Lower leg skin (tissue), 4 donors: ENCODE measurements around the gene PRPS1L1. TPM values are rescaled to one million over a fixed set of nuclear protein-coding genes. Genes with fewer than 3 reads are reported as not detected.

Source experiments
- DNase-seq, 2 donors: peaks; one replicate each; pipeline ENCODE4 v3.0.0-alpha.2; 2019; ENCODE audit warnings: low spot score in 2 of 2
- H3K4me3 ChIP-seq: fragments of 200-600 bp; sonication (generic); 2 replicates; pipeline ENCODE4 v1.5.1; 2017; ENCODE audit warnings: mild to moderate bottlenecking, low read depth; ENCODE audit not compliant: poor library complexity, severe bottlenecking
- CTCF ChIP-seq, 3 donors: fragments of 450-650 bp; IDR thresholded peaks; one replicate each; pipeline ENCODE4 v1.5.1; 2016; ENCODE audit warnings: antibody characterized with exemption in 3 of 3, mild to moderate bottlenecking in 3 of 3, moderate library complexity in 2 of 3
- POLR2A ChIP-seq, 2 donors: fragments of 450-650 bp; IDR thresholded peaks; one replicate each; pipeline ENCODE4 v1.6.1; 2016 to 2017; ENCODE audit warnings: antibody characterized with exemption in 2 of 2, mild to moderate bottlenecking in 1 of 2, moderate library complexity in 1 of 2
- WGBS, 2 donors: methylation state at CpG; one replicate each; pipeline ENCODE4 v1.1.5; 2018; 5-methylcytosine and 5-hydroxymethylcytosine counted together
- intact Hi-C: fragments of 100-400 bp; cut with DNase I; formaldehyde crosslinking; loops from one replicate; pipeline ENCODE4 v1.15.0; 2023; ENCODE audit warnings: low total_unique reads
- total RNA-seq, 4 donors: library from RNA; depleted of rRNA; stranded (reverse); fragments of >200 nt; gene quantifications; one replicate each; pipeline ENCODE4 v1.1.0, GENCODE V29; 2016

PRPS1L1 gene
- total RNA-seq, 4 donors from 2014 or later, result not detected

DNA sequence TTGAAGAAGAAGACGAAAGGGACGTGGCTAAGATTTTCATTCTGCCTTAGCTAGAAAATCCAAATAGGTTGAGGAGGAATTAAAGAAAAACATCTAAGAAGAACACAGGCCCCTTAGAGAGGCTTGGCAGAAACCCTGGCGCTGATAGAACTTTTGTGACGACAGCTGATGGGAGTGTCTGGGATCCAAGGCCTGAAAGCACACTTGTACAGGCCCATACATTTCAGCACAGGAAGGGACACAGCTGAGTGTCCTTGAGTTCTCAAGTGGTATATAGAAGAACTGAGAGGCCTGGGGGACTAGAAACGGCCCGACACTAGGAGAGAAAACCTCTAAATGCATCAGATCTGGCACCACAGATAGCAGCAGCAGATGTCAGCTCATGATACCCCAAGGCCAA, 39.5 kb downstream of the PRPS1L1 start:
- no peak for DNase-seq
- intact Hi-C loops, result no loop called here
- TF ChIP-seq POLR2A (IDR thresholded peaks at IDR 0.05) (no peak), CTCF (IDR thresholded peaks at IDR 0.05) (no peak)
- WGBS, 2 donors, result 86 to 87% methylated on average over 6 of the region's 6 CpGs
- H3K4me3 ChIP-seq, result no peak overlapping the region

DNA sequence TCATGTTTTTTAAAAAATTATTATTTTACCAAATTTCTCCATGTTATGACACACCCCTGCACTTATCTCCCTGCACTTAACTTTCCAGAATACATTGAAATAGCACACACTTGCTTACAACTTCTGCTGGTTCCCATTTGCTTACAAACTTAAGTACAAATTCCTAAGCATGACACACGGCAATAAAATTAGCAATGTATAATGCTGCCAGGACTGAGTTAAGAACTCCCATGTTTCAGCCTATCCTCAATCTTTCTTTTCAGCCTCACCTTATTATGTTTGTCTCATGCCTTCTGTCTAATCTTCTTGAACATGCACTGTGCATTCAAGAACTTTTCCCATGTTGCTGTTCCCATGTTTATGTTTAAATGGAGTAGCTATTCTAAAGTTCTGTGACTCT, 40.8 kb downstream of the PRPS1L1 start:
- H3K4me3 ChIP-seq, result no peak overlapping the region
- WGBS, 2 donors, result 22 to 34% methylated on average over 1 of the region's 1 CpG
- DNase-seq, result no peak
- intact Hi-C loops, result no loop called here
- TF ChIP-seq POLR2A (IDR thresholded peaks at IDR 0.05), result no peak
- TF ChIP-seq CTCF (IDR thresholded peaks at IDR 0.05), result no peak

GRCh38 chr7:17985473-17986239, 42.0 kb downstream of the PRPS1L1 start:
- intact Hi-C loops, result no loop called here
- no peak for DNase-seq
- H3K4me3 ChIP-seq, result no peak overlapping the region
- TF ChIP-seq CTCF (IDR thresholded peaks at IDR 0.05), result no peak
- no peak for TF ChIP-seq POLR2A (IDR thresholded peaks at IDR 0.05)
- 89 to 90% methylated on average over 6 of the region's 6 CpGs for WGBS, 2 donors

DNA sequence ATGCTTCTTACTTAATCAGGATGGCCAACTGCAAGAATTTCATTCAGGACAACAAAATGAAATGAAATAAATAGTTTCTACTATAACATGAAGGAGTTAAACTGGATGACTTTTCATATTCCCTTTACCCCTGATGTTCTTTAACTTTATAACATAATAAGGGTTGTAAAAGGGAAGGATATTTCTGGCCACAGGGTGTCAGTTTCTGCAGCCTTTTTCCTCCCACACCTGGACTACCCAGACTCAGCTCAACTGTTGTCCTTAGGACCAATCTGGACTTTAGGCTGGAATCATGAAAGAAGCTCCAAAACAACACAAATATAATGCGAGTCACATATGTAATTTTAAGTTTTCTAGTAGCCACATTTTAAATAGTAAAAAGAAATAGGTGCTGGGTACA, 43.4 kb downstream of the PRPS1L1 start:
- DNase-seq, result no peak
- TF ChIP-seq CTCF (IDR thresholded peaks at IDR 0.05) (no peak), POLR2A (IDR thresholded peaks at IDR 0.05) (no peak)
- intact Hi-C loops, result no loop called here
- WGBS, 2 donors, result 92% methylated on average over 1 of the region's 1 CpG
- no peak overlapping the region for H3K4me3 ChIP-seq

GRCh38 chr7:17983221-17984062, 44.2 kb downstream of the PRPS1L1 start:
- TF ChIP-seq POLR2A (IDR thresholded peaks at IDR 0.05), result no peak
- no peak for TF ChIP-seq CTCF (IDR thresholded peaks at IDR 0.05)
- DNase-seq, result no peak
- 48 to 52% methylated on average over 3 of the region's 3 CpGs for WGBS, 2 donors
- H3K4me3 ChIP-seq, result no peak overlapping the region
- intact Hi-C loops, result no loop called here
